Right cardiac atrium (tissue), 5 donors: ENCODE measurements around the gene IPO9. TPM values are rescaled to one million over a fixed set of nuclear protein-coding genes. Genes with fewer than 3 reads are reported as not detected.

Source experiments
- ATAC-seq, 2 donors: fragments of 200-7000 bp; cut with Tn5 transposase; one replicate each; pipeline versions ENCODE4 v1.8.0 to v1.9.1; 2020; ENCODE audit warnings: moderate library complexity in 2 of 2, mild to moderate bottlenecking in 1 of 2
- DNase-seq, 3 donors: peaks; one replicate each; pipeline ENCODE4 v3.0.0-alpha.2; 2020
- H3K27ac ChIP-seq: one replicate; pipeline ENCODE4 v1.5.1; 2013; ENCODE audit warnings: mild to moderate bottlenecking, low read length, control low read depth, moderate library complexity
- H3K27me3 ChIP-seq: one replicate; pipeline ENCODE4 v1.6.1; 2013; ENCODE audit not compliant: control insufficient read depth, insufficient read depth
- H3K4me1 ChIP-seq: one replicate; pipeline ENCODE4 v1.6.1; 2013; ENCODE audit warnings: low read length; ENCODE audit not compliant: control insufficient read depth, insufficient read depth
- H3K4me3 ChIP-seq: one replicate; pipeline ENCODE4 v1.5.1; 2013; ENCODE audit warnings: low read length, control low read depth
- H3K9me3 ChIP-seq: one replicate; pipeline ENCODE4 v1.6.1; 2013; ENCODE audit warnings: low read length; ENCODE audit not compliant: control insufficient read depth
- whole genome bisulfite sequencing: extraction: QIAGEN DNeasy Blood & Tissue Kit; methylation state at CpG from one replicate; pipeline ENCODE4 v1.1.7; 2013; 5-methylcytosine and 5-hydroxymethylcytosine counted together
- intact Hi-C, 4 donors: fragments of 100-400 bp; cut with DNase I; formaldehyde crosslinking; loops; one replicate each; pipeline versions ENCODE4 v1.11.0 to v1.14.0; 2022 to 2023
- polyA plus RNA-seq: library from polyadenylated mRNA; stranded (reverse); fragments of 200-250 nt; gene quantifications from one replicate; pipeline ENCODE4 v1.2.3, GENCODE V29; 2013
- total RNA-seq, 4 donors: library from RNA; stranded (reverse); fragmentation: NEBNext Ultra II Directional; extraction: Animal tissue kit (Norgen Biotek cat#: 25700); gene quantifications; one replicate each; pipeline ENCODE4 v1.2.1, GENCODE V29; 2021
- donor health status: healthy with polysubstance abuse.
- donor health status: DM: no; HTN: yes; CAD: no.
- donor health status: DM: no; HTN: no; CAD: no.
- donor health status: DM: no; HTN: yes; CAD: no; lungs with severe emphysema.
- donor health status: DM: yes; HTN: yes; CAD: no.

IPO9 gene
- total and polyA plus RNA-seq, 5 donors = 10.3 to 27.9 (median 24.4) TPM

GRCh38 chr1:201880928-201881571 is 52.1 kb downstream of the IPO9 start:
- 70% methylated on average over 6 of the region's 6 CpGs for WGBS
- Histone ChIP-seq H3K9me3 (no peaks in the 10 kb centered on the region), H3K4me3 (no peak overlapping the region), H3K4me1 (peaks cover 8% of the 10 kb centered on the region), H3K27ac (no peak overlapping the region), H3K27me3 (no peaks in the 10 kb centered on the region)
- no peak for ATAC-seq
- intact Hi-C loops = loop anchor here in 1 of 4 donors (5.0 kb wide), 1 partner anchor 91 kb away; no protein-coding TSS in a partner anchor
- DNase-seq = no peak

GRCh38 chr1:201881617-201882016 is 52.7 kb downstream of the IPO9 start:
- DNase-seq = no peak
- no peak for ATAC-seq
- no peak overlapping the region for H3K27ac ChIP-seq
- WGBS = 78% methylated on average over 1 of the region's 1 CpG
- intact Hi-C loops = loop anchor here in 1 of 4 donors (5.0 kb wide), 1 partner anchor 91 kb away; no protein-coding TSS in a partner anchor
- H3K27me3 ChIP-seq = no peaks in the 10 kb centered on the region
- H3K9me3 ChIP-seq = no peaks in the 10 kb centered on the region
- peaks cover 8% of the 10 kb centered on the region for H3K4me1 ChIP-seq
- no peak overlapping the region for H3K4me3 ChIP-seq

- intact Hi-C loops = loop anchor here in 1 of 4 donors (5.0 kb wide), 1 partner anchor 90 kb away; no protein-coding TSS in a partner anchor
- H3K27me3 ChIP-seq = no peaks in the 10 kb centered on the region
- no peak overlapping the region for H3K4me3 ChIP-seq
- peaks cover 8% of the 10 kb centered on the region for H3K4me1 ChIP-seq
- ATAC-seq (peak in 1 of 2 donors; percentile 46), DNase-seq (no peak)
- 52% methylated on average over 2 of the region's 2 CpGs for WGBS
- H3K27ac ChIP-seq = peak overlapping the region; percentile 97
- no peaks in the 10 kb centered on the region for H3K9me3 ChIP-seq
Observed at GRCh38 chr1:201882665-201883132, 53.7 kb downstream of the IPO9 start.

- no peak for DNase-seq
- Histone ChIP-seq H3K4me3 (no peak overlapping the region), H3K27me3 (no peaks in the 10 kb centered on the region), H3K27ac (peak overlapping the region; percentile 97), H3K4me1 (peaks cover 13% of the 10 kb centered on the region), H3K9me3 (no peaks in the 10 kb centered on the region)
- 70% methylated on average over 3 of the region's 3 CpGs for whole genome bisulfite sequencing
- ATAC-seq = no peak
- intact Hi-C loops = loop anchor here in 1 of 4 donors (5.0 kb wide), 1 partner anchor 89 kb away; no protein-coding TSS in a partner anchor
Observed at GRCh38 chr1:201883266-201883665, 54.3 kb downstream of the IPO9 start.

GRCh38 chr1:201883786-201884185 is 54.8 kb downstream of the IPO9 start:
- intact Hi-C loops = loop anchor here in 1 of 4 donors (5.0 kb wide), 1 partner anchor 89 kb away; no protein-coding TSS in a partner anchor
- peak overlapping the region; percentile 88 for H3K27ac ChIP-seq
- H3K4me3 ChIP-seq = no peak overlapping the region
- H3K4me1 ChIP-seq = peaks cover 13% of the 10 kb centered on the region
- WGBS = 18% methylated on average over 7 of the region's 7 CpGs
- H3K9me3 ChIP-seq = no peaks in the 10 kb centered on the region
- no peaks in the 10 kb centered on the region for H3K27me3 ChIP-seq
- peak; percentile 41 to 44 for ATAC-seq
- DNase-seq = no peak

GRCh38 chr1:201884425-201884824 is 55.5 kb downstream of the IPO9 start:
- peaks cover 15% of the 10 kb centered on the region for H3K4me1 ChIP-seq
- 29% methylated on average over 1 of the region's 1 CpG for WGBS
- intact Hi-C loops = loop anchor here in 1 of 4 donors (5.0 kb wide), 1 partner anchor 88 kb away; no protein-coding TSS in a partner anchor

GRCh38 chr1:201885531-201886075 is 56.6 kb downstream of the IPO9 start:
- H3K27me3 ChIP-seq = no peaks in the 10 kb centered on the region
- peak overlapping the region; percentile 46 for H3K27ac ChIP-seq
- DNase-seq (no peak), ATAC-seq (peak in 1 of 2 donors; percentile 20)
- no peak overlapping the region for H3K4me3 ChIP-seq
- peaks cover 19% of the 10 kb centered on the region for H3K4me1 ChIP-seq
- WGBS = 80% methylated on average over 6 of the region's 6 CpGs
- no peaks in the 10 kb centered on the region for H3K9me3 ChIP-seq
- intact Hi-C loops = no loop called here

More at GRCh38 chr1:201884425-201884824, 55.5 kb downstream of the IPO9 start:
- Histone ChIP-seq H3K4me3 (no peak overlapping the region), H3K9me3 (no peaks in the 10 kb centered on the region), H3K27ac (peak overlapping the region; percentile 76), H3K27me3 (no peaks in the 10 kb centered on the region)
- peak; percentile 15 to 30 for ATAC-seq
- DNase-seq = peak in 1 of 3 donors; percentile 71

- no peak for DNase-seq
- WGBS = 87% methylated on average over 9 of the region's 9 CpGs
- H3K4me1 ChIP-seq = peaks cover 19% of the 10 kb centered on the region
Observed at GRCh38 chr1:201886103-201886885, 57.3 kb downstream of the IPO9 start.

GRCh38 chr1:201887116-201887866 is 58.3 kb downstream of the IPO9 start:
- H3K4me3 ChIP-seq = no peak overlapping the region
- H3K27me3 ChIP-seq = no peaks in the 10 kb centered on the region
- H3K9me3 ChIP-seq = no peaks in the 10 kb centered on the region
- 84% methylated on average over 5 of the region's 5 CpGs for WGBS
- H3K4me1 ChIP-seq = peaks cover 19% of the 10 kb centered on the region
- intact Hi-C loops = no loop called here
- ATAC-seq (no peak), DNase-seq (no peak)
- peak overlapping the region; percentile 74 for H3K27ac ChIP-seq

More at GRCh38 chr1:201886103-201886885, 57.3 kb downstream of the IPO9 start:
- intact Hi-C loops = no loop called here
- no peak for ATAC-seq
- Histone ChIP-seq H3K27me3 (no peaks in the 10 kb centered on the region), H3K9me3 (no peaks in the 10 kb centered on the region), H3K27ac (peak overlapping the region; percentile 40), H3K4me3 (no peak overlapping the region)
